GM19240 (cell line): ENCODE results near the gene COL9A3.
"Not testable (repeated sequence)": the region's sequence is repeated elsewhere in the genome, so short reads cannot be mapped to it uniquely, and the experiment has no call there.

Experiments
- DNase-seq: peaks from one replicate; pipeline ENCODE4 v3.0.0; 2011; ENCODE audit warnings: low spot score; ENCODE audit not compliant: insufficient read length

COL9A3 gene

GRCh38 chr20:62853304-62853703, 36.5 kb downstream of the COL9A3 start:
- DNase-seq, result not testable (repeated sequence)

DNA sequence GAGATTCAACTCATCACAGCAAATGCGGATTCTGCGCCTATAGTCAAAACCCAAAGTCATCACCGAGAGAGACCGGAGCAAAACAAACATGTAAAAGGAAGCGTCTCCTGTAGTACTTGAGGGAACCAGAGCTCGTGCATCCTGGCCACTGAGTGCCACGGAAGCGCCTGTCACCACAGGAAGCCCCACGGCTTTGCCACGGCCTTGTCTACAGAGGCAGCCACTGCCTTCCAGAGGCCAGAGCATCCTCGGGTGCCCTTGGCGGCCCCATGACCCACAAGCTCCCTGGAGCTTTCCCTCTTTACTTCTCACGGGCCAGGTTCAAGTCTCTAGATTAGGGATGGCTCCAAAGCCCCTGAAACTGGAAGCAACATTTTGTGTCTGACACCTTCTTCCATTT, 37.3 kb downstream of the COL9A3 start:
- no peak for DNase-seq

DNA sequence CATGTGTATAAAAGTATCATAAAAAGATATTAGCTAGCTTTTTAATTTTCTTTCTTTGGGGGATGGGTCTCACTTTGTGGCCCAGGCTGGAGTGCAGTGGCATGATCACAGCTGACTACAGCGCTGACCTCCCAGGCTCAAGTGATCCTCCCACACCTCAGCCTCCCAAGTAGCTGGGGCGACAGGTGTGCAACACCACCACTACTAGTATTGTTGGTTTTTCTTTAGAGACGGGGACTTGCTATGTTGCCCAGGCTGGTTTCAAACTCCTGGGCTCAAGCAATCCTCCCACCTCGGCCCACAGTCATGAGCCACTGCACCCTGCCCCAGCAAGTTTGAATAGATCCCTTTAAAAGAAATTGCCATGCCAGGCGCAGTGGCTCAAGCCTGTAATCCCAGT, 38.3 kb downstream of the COL9A3 start:
- DNase-seq, result no peak

- no peak for DNase-seq
These were observed 40.2 kb downstream of the COL9A3 start for GRCh38 chr20:62856931-62857619.

GRCh38 chr20:62858058-62858830, 41.4 kb downstream of the COL9A3 start:
- DNase-seq, result no peak

- DNase-seq, result no peak
These were observed 42.9 kb downstream of the COL9A3 start for GRCh38 chr20:62859721-62860120.

DNA sequence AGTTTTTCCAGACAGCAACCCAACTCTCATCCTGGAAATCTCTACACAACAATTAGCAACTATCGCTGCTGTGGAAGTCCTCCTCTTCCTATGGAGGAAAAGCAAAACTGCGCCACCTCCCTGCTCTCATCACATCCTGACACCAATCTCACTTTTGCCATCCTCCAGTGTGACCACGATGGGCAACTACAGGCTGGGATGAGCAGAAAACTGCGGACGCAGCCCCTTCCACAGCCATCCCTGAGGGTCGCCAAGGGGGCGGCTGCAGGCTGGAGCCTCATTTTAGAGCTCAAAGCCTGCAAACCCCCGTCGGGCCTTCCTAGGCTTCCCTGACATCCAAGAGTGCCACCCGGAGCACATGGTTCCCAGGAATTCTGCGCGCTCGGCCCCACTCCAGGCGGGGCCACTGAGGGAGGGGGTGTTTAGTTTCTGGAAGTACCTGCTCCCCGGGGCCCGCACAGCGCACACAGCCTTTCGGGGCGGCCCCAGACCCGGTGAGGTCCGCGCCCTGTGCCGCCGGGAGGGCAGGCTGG, 43.6 kb downstream of the COL9A3 start:
- no peak for DNase-seq

DNA sequence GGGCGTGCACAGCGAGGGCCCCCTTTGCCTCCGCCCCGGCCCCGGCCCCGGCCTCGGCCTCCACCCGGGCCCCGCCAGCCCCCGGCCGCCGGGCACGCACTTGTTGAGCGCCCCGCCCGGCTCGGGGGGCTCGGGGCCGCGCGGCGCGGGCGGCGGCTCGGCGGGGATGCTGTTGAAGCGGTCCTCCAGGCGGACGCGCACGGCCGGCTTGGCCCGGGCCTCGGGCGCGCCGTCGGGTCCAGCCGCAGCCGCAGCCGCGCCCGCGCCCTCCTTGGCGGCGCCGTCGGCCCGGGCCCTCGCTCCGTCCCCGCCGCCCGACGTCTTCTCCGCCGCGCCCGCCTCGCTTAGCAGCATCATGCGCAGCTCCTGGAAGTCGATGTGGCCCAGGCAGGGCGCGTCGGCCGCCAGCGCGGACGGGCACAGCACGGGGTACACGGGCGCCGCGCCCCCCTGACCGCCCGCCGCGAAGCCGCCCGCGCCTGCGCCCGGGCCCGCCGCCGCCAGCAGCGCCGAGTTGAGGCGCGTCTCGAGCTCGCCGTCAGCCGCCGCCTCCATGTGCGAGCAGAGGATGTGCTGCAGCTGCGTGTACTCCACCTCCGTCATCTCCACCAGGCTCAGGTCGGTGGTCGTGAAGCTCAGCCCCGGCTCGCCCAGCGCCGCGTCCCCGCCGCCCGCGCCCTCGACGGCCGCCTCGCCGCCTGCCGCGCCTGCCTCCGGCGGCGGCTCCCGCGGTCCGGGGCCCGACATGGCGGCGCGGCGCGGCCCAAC, 44.3 kb downstream of the COL9A3 start:
- no peak for DNase-seq

GRCh38 chr20:62861726-62862336, 45.0 kb downstream of the COL9A3 start, which contains the start of gene TCFL5:
Gene TCFL5, minus strand, starts transcription at chr20:62861822. Its CDS starts 152 bp downstream, at chr20:62861670.
- peak; percentile 75 for DNase-seq

DNA sequence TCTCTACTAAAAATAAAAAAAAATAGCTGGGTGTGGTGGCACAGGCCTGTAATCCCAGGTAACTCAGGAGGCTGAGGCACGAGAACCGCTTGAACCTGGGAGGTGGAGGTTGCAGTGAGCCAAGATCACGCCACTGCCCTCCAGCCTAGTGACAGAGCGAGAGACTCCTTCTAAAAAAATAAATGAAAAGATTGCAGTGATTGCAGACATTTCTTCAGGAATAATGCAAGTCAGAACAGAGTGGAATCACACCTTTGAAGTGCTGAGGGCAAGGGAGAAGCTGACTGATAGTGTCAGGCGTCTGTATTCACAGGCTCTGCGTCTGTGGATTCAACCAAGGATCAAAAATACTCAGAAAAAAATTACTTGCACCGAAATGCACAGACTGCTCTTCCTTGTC, 47.4 kb downstream of the COL9A3 start:
- DNase-seq, result no peak

GRCh38 chr20:62872184-62872847, 55.5 kb downstream of the COL9A3 start:
- DNase-seq, result no peak

DNA sequence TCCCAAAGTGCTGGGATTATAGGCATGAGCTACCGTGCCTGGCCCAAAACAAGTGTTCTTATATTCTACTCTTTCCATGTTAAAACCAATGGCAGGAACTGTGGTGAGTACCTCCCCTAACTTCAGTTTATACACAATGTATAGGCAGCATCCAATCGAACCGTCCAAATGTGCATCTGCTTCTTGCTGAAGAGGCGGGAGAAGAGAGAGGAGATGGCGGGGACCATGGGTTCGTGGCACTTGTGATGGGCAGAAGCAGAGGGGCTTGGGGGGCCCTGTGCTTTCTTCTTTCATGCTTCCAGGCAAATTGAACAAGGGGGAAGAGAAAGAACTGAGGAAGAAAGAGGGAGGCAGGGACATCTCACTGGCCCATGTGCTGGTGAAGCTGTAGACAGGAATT, 56.0 kb downstream of the COL9A3 start:
- no peak for DNase-seq

DNA sequence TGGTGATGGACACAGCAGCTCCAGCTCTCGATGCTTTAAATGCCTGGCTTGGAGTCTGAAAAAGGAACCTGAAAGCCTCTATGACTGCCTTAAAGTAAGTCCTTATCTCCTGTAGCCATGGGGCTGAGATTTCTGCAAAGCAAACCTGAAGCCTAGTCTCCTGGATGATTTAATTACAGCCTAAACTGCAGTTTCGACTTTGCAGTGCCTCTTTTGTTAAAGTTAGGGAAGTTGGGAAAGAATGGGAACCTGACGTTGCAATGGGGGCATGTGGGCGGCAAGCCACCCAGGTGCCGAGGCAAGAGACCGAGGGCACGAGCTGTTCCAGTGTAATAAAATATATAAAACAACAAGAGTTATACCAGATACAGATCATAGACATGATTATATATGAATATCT, 56.4 kb downstream of the COL9A3 start:
- no peak for DNase-seq

DNA sequence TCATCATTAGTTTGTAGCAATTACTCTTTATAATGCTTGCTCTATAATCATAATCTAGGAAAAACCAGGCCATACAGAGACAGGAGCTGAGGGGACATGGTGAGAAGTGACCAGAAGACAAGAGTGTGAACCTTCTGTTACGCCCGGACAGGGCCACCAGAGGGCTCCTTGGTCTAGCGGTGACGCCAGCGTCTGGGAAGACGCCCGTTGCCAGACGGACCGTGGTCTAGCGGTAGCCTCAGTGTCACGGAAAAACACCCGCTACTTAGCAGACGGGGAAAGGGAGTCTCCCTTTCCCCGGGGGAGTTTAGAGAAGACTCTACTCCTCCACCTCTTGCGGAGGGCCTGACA, 56.8 kb downstream of the COL9A3 start:
- not testable (repeated sequence) for DNase-seq

GRCh38 chr20:62874964-62875344, 58.1 kb downstream of the COL9A3 start:
- no peak for DNase-seq

- DNase-seq, result no peak
These were observed 58.8 kb downstream of the COL9A3 start for GRCh38 chr20:62875419-62876361.

GRCh38 chr20:62876501-62876901, 59.7 kb downstream of the COL9A3 start:
- DNase-seq, result no peak

DNA sequence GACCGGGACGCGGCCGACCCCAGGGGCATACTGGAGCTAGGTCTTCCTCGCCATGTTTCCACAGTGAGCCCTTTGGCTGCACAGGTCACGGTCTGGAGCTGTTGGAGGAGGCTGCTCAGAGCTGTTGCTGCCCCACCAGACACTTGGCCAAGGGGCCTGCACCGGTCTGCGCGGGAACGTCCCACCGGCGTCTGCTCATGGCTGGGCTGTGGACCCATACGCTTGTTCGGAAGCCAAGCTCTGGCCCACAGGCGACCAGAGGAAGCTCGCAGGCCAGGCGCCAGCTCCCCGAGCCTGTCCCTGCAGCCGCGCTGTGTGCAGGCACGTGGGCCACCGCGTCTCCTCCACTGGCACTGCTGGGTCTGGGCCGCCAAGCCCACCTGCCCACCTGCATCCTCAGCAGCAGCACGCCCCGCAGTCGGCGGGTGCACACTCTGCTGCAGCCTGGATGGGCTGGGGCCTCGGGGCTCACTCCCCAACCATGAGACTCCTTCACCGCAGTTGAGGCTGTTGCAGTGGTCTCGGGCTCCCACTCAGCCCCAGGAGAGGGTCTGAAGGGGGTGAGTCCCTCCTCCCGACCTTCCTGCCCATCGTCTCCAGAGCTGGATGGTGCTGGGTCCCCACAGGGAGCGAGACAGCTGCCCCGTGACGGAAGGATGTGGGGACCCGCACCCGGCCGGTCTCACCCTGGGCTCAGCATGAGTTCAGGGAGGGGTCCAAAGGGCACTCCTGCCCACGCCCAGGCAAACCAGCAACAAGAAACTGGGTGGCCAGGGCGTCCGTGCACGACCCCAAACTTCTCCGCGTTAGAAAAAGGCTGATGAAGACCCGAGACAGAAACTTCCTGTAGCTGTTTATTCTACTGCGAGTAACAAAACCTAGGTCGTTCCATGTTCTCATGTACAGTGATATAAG, 60.3 kb downstream of the COL9A3 start:
- no peak for DNase-seq
